RWPE1 (cell line): Measurements from ENCODE around the gene ARRB2.

ENCODE experiments used
- CTCF ChIA-PET: fragments of 350-600 bp; sonication (Branson Sonifier 250); formaldehyde crosslinking; extraction: SDS; loops from one replicate; lab custom pipeline; 2021; lab: Yijun Ruan, JAX
- POLR2A ChIA-PET: fragments of 400-600 bp; formaldehyde crosslinking; extraction: SDS; loops from one replicate; lab custom pipeline; 2020; ENCODE audit warnings: antibody characterized with exemption; ENCODE audit not compliant: low non-redundant PET; lab: Yijun Ruan, JAX
- DNase-seq: peaks from one replicate; pipeline ENCODE4 v3.0.0; 2012; ENCODE audit warnings: low spot score
- H3K27ac ChIP-seq: fragments of 450-650 bp; 2 replicates; pipeline ENCODE4 v1.5.1; 2017
- CTCF ChIP-seq: fragments of 450-650 bp; conservative IDR thresholded peaks from 2 replicates; pipeline ENCODE4 v1.5.1; 2017; ENCODE audit warnings: low read depth, mild to moderate bottlenecking

Gene ARRB2

GRCh38 chr17:4744999-4745969 lies 34.9 kb downstream of the ARRB2 start:
- no peak overlapping the region for H3K27ac ChIP-seq
- CTCF ChIA-PET: interaction anchor here (0.6 kb wide), 2 partner anchors 465 to 532 kb away, joined by 4 read pairs; no protein-coding TSS in a partner anchor
- TF ChIP-seq CTCF: no peak
- POLR2A ChIA-PET: no interaction called here
- no peak for DNase-seq

GRCh38 chr17:4747847-4748246 lies 37.4 kb downstream of the ARRB2 start:
- DNase-seq: no peak
- ChIA-PET CTCF (no interaction called here), POLR2A (no interaction called here)
- no peak for TF ChIP-seq CTCF
- no peak overlapping the region for H3K27ac ChIP-seq

GRCh38 chr17:4748686-4749085 lies 38.3 kb downstream of the ARRB2 start:
- no peak for TF ChIP-seq CTCF
- H3K27ac ChIP-seq: no peak overlapping the region
- no peak for DNase-seq
- ChIA-PET POLR2A (no interaction called here), CTCF (interaction anchor here (0.7 to 0.8 kb wide), 2 partner anchors 26 to 328 kb away, joined by 3 read pairs; no protein-coding TSS in a partner anchor)

- CTCF ChIA-PET: no interaction called here
- no peak overlapping the region for H3K27ac ChIP-seq
- POLR2A ChIA-PET: no interaction called here
- no peak for DNase-seq
- no peak for TF ChIP-seq CTCF
Measured at GRCh38 chr17:4750606-4751005, 40.2 kb downstream of the ARRB2 start.

GRCh38 chr17:4751932-4752331 lies 41.5 kb downstream of the ARRB2 start:
- CTCF ChIA-PET: no interaction called here
- POLR2A ChIA-PET: no interaction called here
- H3K27ac ChIP-seq: no peak overlapping the region
- no peak for DNase-seq
- TF ChIP-seq CTCF: no peak

- no peak overlapping the region for H3K27ac ChIP-seq
- ChIA-PET CTCF (interaction anchor here (0.7 kb wide), 1 partner anchor 171 kb away, joined by 4 read pairs; no protein-coding TSS in a partner anchor), POLR2A (no interaction called here)
- DNase-seq: no peak
- TF ChIP-seq CTCF: no peak
Measured at GRCh38 chr17:4753392-4753791, 43.0 kb downstream of the ARRB2 start.
